Endometrium (tissue), 2 donors: ENCODE data around the gene KCNJ9.
"Not testable (repeated sequence)": the region's sequence is repeated elsewhere in the genome, so short reads cannot be mapped to it uniquely, and the experiment has no call there.

Experiments
- FAIRE-seq: peaks from 2 replicates; lab custom pipeline; 2012; peaks lifted over from hg19 to GRCh38; lab: Jason Lieb, UNC
- donor health status: control.
- donor health status: control.

The KCNJ9 gene

DNA sequence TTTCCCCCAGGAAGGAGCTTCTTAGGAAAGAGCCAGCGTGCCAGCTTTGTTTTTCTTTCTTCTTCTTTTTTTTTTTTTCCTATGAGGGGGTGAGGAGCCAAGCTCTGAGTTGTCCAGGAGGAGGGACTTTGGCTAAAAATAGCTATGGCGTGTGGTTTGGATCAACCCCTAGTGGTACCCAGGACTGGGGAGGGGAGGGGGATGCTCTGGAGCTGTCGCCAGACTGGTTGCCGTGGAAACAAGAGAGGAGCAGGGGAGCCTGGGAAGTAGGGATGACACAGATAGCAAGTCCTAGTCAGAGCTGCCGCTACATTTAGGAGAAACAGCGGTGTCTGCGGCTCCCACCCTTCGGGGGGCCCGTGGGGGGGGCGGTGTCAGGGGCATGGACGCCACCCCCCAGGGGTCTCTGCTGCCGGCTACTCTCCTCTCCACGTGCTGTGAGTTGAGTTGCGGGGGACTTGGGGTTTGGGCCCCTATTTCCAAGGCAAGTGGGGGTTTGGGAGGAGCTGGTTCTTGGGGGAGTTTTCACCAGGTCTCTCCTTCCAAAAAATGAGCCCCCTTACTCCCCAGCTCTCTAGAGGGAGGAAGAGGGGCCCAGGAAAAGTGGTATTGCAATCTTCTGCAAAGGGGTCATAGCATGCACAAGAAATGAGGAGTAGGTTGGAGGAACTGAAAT, at the start of gene KCNJ9:
TSS of gene KCNJ9 (plus strand) at position 278 of the 676 bp plus-strand sequence. CDS start 2,493 bp downstream, outside the sequence.
- no peak for FAIRE-seq

DNA sequence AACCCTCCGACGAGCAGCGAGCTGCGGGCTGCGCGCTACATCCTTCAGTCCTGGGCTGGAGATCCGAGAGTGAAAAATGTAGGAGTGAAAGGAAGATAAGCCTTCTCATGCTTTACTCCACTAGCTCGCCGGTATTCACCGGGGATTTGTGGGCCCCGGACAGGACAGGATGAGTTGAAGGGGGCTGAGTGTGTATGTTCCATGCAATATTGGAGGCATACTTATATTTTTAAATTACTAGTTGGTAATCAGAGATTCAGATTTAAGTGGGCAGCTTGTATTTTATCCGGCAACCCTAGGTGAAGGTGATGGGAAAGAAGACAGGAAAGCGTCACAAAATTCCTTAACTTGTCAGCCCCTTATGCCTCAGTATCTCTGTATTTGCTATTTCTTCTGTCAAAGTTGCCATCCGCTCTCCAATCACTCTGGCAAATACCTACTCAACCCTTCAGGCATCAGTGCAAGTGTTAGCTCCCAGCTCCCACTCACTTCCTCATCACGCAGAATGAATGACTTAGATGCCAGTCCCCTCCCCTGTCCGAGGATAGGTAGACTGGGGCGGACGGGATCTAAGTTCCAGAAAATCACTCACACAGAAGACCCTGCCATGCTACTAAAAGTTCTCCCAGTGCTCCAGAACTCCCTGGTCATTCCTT, 49.0 kb upstream of the KCNJ9 start:
- no peak for FAIRE-seq

DNA sequence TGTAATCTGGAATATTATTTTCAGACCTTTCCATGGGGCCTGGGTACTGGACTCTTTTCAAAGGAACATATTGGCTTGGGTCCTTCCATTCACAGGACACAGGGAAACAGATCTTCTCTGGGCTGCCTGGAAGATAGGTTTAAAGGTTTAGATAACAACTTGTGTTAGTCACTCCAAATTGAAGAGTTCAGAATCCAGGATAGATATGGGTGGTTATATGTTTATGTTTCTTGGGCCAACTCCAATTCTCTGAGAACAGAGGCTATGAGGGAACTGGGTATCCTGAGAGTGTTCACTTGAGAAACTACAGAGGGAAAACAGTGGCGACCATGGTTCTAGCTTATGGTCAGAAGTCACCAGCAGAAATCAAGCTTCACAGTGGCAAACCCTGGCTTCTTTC, 40.9 kb upstream of the KCNJ9 start:
- no peak for FAIRE-seq

DNA sequence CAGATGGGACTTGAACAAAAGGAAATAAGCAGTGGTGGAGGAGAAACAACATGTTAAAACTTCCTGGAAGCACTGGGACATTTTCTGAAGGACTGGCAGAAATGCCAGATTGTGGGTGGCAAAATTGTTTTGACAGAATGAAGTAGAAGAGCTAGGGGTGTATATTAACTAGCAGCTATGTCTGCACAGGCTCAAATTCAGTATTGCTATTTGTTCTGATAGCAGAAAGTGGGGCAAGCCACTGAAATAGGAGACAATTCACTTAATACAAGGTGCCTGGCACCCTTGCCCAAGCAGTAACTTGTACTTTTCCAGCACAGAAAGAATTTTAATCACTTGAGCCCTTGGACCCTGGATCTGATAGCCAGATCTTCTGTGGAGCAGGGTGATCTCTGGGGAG, 37.8 kb upstream of the KCNJ9 start:
- no peak for FAIRE-seq

DNA sequence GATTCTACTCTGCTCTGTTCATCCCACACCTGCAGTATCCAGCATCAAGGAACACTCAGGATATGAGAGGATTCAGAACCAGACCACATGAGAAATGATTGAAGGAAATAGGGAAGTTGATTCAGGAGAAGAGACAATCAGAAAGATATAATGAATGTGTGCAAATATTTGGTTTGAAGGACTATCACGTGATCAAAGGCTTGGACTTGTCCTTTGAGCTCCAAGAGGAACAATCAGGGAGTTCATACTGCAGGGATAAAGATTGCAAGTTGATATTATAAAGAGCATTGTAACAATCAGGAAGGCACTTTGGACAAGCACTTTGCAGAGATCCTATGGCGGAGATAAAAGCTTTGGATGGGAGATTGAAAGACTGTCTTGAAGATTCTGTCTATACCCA, 35.7 kb upstream of the KCNJ9 start:
- no peak for FAIRE-seq

DNA sequence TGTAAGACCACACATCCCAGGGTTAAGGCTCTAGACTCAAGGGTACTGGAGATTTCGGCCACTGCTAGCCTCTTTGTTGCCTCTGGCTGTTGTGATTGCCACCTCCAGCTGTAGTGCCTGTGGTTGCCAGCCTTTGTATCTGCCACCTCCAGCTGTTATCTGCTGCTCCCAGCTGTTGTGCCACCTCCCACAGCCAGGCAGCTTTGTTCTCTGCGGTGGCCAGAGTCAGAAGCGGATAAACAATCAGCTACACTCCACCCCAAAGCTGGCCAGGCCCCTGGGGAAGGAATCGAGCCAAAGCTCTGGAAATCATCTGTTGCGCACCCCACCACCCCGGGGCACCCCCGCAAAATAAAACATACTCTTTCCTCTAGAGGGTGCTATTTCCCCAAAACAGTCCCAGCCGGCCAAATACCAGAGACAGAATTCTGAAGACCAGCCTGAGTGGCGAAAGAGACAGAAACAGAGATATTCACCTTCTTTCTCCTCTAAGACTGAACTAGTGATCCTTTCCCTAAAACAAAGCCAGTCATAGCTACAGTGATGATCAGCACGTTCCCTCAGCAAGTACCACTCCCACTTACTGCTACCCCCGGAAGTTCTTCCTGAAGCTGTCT, 34.7 kb upstream of the KCNJ9 start:
- FAIRE-seq = no peak

DNA sequence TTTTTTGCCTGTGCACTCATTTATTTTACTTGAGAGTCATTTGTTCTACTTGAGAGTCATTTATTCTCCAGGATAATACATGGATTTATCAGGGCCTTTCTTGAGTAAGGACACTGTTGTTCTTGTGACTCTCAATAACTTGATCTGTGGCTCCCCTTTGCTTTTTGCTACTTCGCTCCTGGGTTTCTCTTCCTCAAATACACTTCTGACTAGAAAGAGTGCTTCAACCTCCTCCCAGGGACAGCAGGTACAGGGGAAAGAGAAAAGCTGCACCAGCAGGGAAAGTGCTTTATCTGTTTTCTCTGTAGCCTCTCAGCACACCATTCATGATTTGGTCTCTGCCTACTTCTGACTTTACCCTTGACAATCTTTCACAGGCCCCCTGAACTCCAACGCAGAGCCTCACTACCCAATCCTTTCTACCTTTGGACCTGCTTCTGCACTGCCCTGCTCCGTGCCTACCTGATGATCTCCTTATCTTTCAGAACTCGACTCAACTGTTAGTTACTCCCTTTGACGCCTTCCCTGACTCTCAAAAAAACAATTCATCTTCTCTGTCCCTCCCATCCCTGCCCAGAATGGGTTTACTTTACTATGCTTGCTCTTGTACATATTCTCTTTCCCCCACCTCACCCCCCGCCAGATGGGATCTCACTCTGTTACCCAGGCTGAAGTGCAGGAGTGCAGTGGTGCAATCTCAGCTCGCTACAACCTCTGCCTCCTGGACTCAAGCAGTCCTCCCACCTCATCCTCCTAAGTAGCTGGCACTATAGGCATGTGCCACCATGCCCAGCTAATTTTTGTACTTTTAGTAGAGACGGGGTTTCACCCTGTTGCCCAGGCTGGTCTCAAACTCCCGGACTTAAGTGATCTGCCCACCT, 34.0 kb upstream of the KCNJ9 start:
- FAIRE-seq = no peak

DNA sequence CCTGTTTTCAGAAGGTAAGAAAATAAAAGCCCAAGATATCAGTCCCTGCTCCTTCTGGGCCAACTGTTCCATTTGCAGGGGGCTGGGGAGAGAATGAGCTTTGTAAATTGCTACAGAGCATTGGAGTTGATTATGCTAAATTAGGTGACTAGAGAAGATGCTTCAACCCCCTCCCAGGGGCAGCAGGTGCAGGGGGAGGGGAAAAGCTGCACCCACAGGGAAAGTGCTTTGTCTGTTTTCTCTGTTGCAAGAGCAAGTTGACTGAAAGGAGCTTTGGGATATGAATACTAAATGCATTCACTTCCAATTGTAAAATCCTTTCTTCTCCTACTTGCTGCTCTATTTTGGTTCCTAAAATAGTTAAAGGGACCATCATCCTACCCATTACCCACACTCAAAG, 33.0 kb upstream of the KCNJ9 start:
- no peak for FAIRE-seq

DNA sequence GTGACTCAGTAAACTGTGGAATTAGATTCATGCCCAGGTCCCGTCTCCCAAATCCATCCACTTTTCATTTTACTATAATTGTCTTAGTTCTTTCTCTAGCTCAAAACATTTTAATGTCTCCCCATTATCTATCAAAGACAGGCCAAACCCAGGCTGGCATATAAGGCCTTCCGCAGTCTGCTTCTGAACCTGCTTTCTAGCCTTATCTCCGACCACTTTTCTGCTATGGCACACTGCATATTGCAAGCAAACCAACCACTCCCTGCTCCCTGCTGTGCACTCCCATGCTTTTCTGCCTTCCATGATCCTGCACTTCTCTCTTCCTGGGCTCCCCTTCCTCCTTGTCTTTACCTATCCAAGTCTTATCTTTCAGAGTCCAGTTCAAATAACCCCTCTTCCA, 32.2 kb upstream of the KCNJ9 start:
- no peak for FAIRE-seq

DNA sequence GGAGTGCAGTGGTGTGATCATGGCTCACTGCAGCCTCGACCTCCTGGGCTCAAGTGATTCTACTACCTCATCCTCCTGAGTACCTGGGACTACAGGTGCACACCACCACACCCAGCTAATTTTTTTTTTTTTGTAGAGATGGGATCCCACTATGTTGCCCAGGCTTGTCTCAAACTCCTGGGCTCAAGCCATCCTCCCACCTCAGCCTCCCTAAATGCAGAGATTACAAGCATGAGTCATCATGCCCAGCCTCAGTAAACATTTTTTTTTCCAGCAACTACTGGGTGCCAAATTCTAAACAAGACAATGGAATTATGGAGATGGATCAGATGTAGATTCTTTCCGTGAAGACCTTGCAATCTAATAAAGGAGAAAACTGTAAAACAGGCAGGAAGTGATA, 31.2 kb upstream of the KCNJ9 start:
- not testable (repeated sequence) for FAIRE-seq

DNA sequence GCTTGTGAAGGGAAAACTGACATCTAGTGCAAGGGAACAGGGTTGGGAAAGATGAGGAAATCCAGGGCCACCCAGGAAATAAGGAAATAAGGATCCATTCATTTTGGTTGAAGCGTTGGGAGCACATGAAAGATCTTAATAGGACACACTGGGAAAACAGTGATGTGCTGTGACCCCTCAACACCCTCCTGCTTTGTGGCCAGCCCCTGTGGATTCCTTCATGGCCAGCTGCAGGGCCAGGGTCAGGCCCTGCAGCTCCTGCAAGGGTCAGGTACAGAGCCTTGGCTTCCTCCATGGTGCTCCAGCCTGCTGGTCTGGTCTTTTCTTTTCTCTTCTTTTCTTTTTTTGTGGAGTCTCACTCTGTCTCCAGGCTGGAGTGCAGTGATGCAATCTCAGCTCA, 30.7 kb upstream of the KCNJ9 start:
- no peak for FAIRE-seq

DNA sequence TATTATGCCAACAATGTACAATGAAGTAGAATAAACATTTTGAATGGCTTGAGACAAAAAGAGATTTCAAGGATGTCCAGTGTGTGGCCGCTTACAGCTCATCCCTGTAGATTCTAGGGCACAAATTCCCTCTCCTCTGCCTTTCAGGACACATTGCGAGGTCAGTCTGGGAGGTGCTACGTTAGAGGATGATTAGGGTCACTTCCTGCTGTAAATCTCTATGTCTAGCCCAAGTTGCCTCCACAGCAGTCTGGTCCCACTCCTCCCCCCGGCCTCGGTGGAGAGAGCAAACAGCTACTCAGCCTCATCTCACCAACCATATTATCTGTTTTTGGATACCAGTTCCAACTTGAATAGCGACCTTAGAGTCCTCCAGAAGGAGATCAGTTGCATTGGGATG, 28.4 kb upstream of the KCNJ9 start:
- FAIRE-seq = no peak

DNA sequence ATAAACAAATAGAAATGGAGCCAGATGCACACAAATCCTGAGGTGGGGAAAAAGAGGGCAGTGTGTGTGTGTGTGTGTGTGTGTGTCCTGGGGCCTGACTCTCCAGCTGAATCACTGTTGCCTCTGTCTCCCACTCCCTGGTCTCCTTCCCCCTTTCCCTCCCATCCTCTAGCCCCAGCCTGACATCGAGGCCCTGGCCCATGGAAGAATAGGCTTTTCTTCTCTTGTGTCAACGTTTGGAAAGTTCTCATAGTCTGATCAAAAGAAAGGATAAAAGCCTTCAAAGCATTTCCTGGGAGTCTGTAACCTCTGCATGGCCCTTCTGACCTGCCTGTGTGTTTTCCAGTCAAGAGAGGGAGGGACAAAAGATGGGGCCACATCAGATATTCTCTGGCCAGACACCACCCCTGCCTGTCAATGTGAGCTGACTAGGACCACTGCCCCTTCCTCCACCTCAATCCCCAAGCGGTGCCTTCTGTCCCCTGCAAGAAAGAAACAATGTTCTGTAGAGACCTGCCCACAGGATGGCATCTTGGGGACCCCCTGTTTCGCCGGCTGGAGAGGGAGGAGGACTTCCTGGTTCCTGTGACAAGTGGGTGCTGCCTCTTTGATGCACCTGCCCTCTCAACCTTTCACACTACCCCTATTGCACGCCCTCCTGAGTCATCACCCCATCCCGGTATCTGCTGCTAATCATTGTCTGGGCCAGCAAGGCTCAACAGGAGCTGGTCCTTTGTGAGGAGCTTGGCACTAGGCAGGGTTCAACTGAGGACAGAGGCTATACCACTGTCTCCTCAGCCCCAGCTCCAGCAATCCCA, 27.6 kb upstream of the KCNJ9 start:
- FAIRE-seq = no peak

DNA sequence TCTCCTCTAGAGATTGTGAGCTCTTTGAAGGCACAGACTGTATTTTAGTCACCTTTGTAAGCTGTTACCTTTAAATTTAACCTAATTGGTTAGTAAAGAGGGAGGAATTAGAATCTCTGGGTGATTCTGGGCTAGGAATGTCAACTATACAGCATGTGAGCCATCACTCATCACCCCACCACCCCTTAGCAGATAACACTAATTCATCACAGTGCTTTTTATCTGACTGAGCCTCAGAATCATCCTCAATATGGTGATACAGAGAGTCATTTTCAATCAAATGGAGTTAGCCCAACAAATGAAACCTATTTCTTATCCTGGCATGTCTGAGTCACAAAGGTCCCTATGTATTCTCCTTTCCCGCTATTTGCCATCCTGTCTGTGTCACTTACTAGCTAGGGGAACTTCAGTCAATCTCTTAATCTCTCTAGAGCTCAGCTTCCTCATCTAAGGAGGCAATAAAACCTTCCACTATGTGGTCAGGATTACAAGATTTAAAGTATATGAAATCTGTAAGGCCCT, 24.6 kb upstream of the KCNJ9 start:
- no peak for FAIRE-seq

DNA sequence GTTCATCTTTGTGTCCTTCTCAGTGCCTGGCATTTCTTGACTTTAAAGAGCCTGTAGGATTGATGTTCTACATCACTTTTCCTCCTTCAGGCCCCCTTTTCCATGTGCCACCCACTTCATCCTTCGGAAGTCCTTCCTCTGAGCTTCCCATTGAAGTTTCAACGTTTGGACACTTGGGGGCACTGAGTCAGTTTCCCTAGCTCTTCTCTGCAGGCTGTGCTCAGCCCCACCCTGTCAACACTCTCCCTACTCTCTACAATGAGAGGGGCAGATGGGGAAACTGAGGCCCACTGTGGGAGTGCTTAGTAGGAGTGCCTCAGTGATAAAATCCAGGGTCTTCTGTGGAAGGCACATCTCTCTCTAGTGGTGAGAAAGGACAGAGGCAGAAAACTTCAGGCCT, 23.3 kb upstream of the KCNJ9 start:
- FAIRE-seq = no peak

DNA sequence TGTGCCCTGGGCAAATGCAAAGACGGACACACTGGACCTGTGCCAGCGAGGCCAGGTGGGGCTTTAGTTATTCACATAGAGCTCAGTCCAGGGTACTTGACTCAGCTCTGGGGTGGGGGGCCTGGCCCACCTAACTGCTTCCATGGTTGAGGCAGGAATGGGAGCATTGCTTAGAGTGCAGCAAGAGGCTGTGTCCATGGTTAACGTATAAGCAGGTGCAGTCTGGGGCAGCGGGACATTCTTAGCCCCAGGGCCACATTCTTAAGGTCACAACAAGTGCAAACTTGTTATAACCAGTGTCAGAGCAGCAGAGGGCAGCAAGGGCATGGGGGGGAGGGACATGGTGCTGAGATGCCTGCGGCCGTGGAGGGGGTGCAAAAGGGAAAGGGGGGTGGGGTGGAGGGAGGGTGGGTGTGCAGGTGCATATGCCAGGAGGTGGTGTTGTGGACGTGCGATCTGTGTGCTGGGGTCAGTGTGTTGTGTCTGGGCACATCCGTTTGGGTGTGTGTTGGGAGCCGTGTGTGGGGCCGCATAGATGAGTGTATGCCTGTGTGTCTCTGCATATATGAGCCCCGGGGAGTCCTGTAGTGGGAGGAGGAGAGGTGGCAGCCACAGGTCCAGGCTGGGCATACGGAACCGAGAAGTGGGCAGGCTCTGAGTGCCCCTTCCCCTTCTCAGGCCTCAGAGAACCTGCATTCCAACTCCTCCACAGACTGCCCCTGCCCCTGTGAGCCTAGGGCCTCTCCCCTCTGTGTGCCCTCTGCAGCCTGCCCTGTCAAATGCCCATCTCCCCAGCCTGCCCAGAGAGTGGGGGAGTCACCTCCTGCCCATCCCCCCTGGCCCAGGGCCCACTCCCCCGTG, 19.7 kb upstream of the KCNJ9 start:
- no peak for FAIRE-seq

DNA sequence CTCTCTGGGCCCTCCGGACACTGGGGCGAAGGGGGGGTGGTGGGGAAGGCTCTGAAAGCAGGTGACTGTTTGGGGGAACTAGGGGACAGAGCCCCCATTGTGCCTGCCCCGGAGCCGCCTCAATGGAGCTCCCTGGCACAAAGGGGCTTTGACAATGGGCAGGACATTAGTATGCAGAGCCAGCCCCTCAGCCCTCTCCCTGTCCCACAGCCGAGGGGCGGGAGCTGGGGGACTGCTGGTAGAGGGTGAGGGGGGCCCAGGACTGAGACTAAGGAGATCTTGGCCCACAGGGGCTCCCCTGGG, 19.2 kb upstream of the KCNJ9 start:
- FAIRE-seq = no peak

DNA sequence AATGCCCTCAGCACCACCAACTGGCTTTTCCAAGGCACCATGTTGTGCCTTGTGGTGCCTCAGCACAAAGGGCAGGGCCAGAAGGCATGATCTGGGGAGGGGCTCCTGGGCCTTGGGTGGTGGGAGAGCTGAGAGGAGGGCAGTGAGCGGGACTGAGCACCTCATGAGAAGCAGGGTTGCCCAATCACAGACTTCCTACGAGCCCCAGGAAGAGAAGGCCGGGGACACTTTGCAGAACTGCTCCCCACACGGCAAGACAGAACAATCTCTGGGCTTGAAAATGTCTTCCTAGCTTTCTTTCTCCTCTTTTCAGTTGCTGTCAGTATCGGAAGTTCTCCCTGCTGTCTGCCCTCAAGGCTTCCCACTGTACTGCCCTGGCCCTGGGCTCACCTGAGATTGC, 18.2 kb upstream of the KCNJ9 start:
- no peak for FAIRE-seq

DNA sequence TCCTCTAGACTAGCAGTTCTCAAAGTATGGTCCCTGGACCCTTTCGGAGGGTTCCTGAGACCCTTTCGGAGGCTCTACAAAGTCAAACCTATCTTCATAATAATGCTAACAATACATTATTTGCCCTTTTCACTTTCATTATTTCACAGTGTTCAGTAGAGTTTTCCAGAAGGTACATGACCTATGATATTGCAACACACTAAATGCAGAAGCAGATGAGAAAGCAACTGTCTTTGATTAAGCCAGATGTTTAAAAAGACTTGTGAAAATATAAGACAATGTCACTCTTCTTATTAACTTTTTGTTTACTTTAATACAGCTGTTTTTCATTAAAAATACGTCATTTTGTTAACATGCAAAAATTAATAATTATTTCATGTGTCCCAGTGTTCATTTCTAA, 17.2 kb upstream of the KCNJ9 start:
- FAIRE-seq = no peak

DNA sequence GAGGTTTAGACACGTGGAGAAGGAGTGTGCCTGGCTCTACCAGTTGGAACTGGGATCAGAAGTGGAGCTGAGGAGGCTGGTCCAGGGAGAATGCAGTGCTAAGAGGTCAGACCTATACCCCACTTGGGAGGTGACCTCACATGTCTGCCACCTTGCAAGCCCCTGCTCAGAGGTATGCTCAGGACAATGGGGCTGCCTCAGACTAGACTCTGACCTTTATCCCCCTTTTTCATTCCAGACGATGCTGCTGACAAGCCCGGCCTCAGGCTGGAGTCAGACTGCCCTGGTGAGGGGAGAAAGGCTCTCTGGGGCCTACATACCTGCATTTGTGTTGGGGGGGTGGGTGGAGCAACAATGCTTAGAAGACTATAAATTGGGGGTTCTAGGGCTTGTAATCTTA, 16.6 kb upstream of the KCNJ9 start:
- FAIRE-seq = no peak
